Sciatic nerve (tissue), 2 donors: ENCODE measurements around the gene SELPLG. TPM values are rescaled to one million over a fixed set of nuclear protein-coding genes. Genes with fewer than 3 reads are reported as not detected.
"Not testable (repeated sequence)": the region's sequence is repeated elsewhere in the genome, so short reads cannot be mapped to it uniquely, and the experiment has no call there.

Source experiments
- ATAC-seq: fragments of 200-7000 bp; cut with Tn5 transposase; one replicate; pipeline ENCODE4 v1.9.1; 2020; ENCODE audit warnings: mild to moderate bottlenecking, moderate library complexity
- DNase-seq: peaks from one replicate; pipeline ENCODE4 v3.0.0-alpha.2; 2020; ENCODE audit warnings: low spot score
- intact Hi-C: fragments of 100-400 bp; cut with DNase I; formaldehyde crosslinking; loops from one replicate; pipeline ENCODE4 v1.14.2; 2022
- microRNA-seq: library from miRNA; unstranded; fragments of <30 nt; microRNA quantifications from one replicate; pipeline ENCODE4 v1.2.0, GENCODE V29; 2020
- total RNA-seq: library from RNA; stranded (reverse); fragmentation: NEBNext Ultra II Directional; extraction: Animal tissue kit (Norgen Biotek cat#: 25700); gene quantifications from one replicate; pipeline ENCODE4 v1.2.1, GENCODE V29; 2021
- donor health status: DM: no; HTN: no; CAD: no.
- donor health status: DM: no; HTN: no; CAD: no.

Gene SELPLG
- total RNA-seq, 1 donor from 2014 or later, result 12.3 TPM

GRCh38 chr12:108581311-108582227, 52.1 kb downstream of the SELPLG start:
- no peak for DNase-seq
- intact Hi-C loops, result no loop called here
- ATAC-seq, result no peak

- ATAC-seq, result peak; percentile 91
- DNase-seq, result no peak
- intact Hi-C loops, result no loop called here
These were observed 53.2 kb downstream of the SELPLG start for GRCh38 chr12:108580531-108580930.

GRCh38 chr12:108578813-108579212, 54.9 kb downstream of the SELPLG start:
- DNase-seq (peak; percentile 14), ATAC-seq (no peak)
- intact Hi-C loops, result no loop called here

- ATAC-seq, result no peak
- no peak for DNase-seq
- intact Hi-C loops, result no loop called here
These were observed 55.4 kb downstream of the SELPLG start for GRCh38 chr12:108578264-108578663.

GRCh38 chr12:108577458-108577857, 56.2 kb downstream of the SELPLG start:
- ATAC-seq, result no peak
- intact Hi-C loops, result no loop called here
- no peak for DNase-seq

GRCh38 chr12:108576660-108577234, 56.9 kb downstream of the SELPLG start:
- intact Hi-C loops, result no loop called here
- DNase-seq, result peak; percentile 28
- no peak for ATAC-seq

GRCh38 chr12:108575199-108575912, 58.3 kb downstream of the SELPLG start:
- peak; percentile 45 for DNase-seq

GRCh38 chr12:108574276-108574675, 59.4 kb downstream of the SELPLG start:
- peak; percentile 25 for DNase-seq
- intact Hi-C loops, result loop anchor here (5.0 kb wide), 1 partner anchor 43 kb away; no protein-coding TSS in a partner anchor
- ATAC-seq, result not testable (repeated sequence)

More at GRCh38 chr12:108575199-108575912, 58.3 kb downstream of the SELPLG start:
- intact Hi-C loops, result no loop called here
- no peak for ATAC-seq

- no peak for DNase-seq
- intact Hi-C loops, result loop anchor here (5.0 kb wide), 1 partner anchor 44 kb away; no protein-coding TSS in a partner anchor
- no peak for ATAC-seq
These were observed 60.4 kb downstream of the SELPLG start for GRCh38 chr12:108573317-108573716.

- no peak for DNase-seq
- intact Hi-C loops, result loop anchor here (5.0 kb wide), 1 partner anchor 45 kb away; no protein-coding TSS in a partner anchor
- no peak for ATAC-seq
These were observed 61.4 kb downstream of the SELPLG start for GRCh38 chr12:108572166-108572790.

Small RNA genes within 50 kb of the gene (microRNA-seq; reads per million reads assigned to microRNA genes)
- gene MIR4496, result not detected

Other genes with a start within 250 kb of the SELPLG start
- gene FICD, start 118.6 kb downstream of the SELPLG start, total RNA-seq, result 8.2 TPM
- 56.4 TPM for gene SART3, start 72.7 kb downstream of the SELPLG start, total RNA-seq
- 132 TPM for gene ISCU, start 71.3 kb downstream of the SELPLG start, total RNA-seq
- 31.1 TPM for gene TMEM119, start 35.8 kb downstream of the SELPLG start, total RNA-seq
- gene CORO1C, start 97.6 kb upstream of the SELPLG start, total RNA-seq, result 194 TPM
- 74.3 TPM for gene SSH1, start 223.7 kb upstream of the SELPLG start, total RNA-seq
- gene DAO, start 246.2 kb upstream of the SELPLG start, total RNA-seq, result not detected